Mammary epithelial cell (primary cell): ENCODE data around the gene SUSD1.

Experiments
- EZH2 ChIP-seq: IDR thresholded peaks from 2 replicates; pipeline ENCODE4 v1.6.1; 2012; ENCODE audit warnings: low read length, inconsistent platforms, borderline replicate concordance
- TF ChIP-seq, protein P1 (sequence below), 2 donors: IDR thresholded peaks in 1 of 2; conservative IDR thresholded peaks in 1 of 2; 2 replicates each; pipeline ENCODE4 v1.5.1; 2011 to 2012; ENCODE audit warnings: inconsistent platforms in 2 of 2, low read length in 2 of 2, mild to moderate bottlenecking in 2 of 2, control low read depth in 1 of 2, low read depth in 1 of 2; ENCODE audit not compliant: insufficient read depth in 1 of 2; ENCODE audit errors: extremely low read depth in 1 of 2

DNA sequence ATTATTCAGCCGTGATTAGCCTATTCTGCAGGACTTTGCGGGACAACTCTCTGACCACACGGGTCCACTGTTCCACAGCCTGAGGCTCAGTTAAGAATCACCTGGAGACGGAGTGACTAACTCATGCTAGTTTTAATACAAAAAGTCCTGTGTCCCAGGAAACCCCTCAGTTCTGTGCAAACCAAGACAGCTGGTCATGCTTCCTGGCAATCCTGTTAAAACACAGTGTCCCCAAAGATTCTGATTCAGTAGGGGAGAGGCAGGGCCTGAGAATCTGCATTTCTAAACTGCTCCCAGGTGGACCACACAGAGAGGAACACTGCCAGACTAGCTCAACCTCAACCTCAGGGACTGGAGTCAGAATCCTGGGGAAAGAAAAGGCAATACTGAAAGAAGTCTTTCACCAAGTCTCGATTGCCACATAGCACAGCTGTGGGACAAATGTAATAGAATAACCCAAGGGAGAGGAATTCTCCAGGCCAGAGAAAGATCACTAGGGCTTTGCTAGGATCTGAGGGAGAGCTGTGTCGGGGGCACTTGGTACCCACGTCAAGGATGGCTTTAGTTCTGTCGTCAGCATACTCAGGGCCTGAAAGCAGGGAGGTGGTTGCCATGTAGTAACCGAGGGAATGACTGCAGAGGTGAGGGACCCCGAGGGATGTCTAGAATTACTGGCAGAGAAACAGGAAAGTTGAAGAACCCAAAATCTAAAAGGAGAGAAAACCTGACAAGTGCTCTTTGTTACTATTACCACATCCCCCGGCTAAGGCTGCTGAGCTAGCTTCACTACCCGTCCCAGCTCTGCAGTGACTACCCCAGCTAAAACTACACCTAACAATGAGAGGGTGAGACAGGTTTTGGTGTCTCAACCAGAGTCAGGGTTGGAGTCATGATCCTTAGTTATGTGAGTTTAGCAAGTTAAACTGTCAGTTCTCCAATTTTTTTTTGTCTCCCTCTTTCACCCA is 8.6 kb downstream of the SUSD1 start:
- TF ChIP-seq EZH2 = no peak
- TF ChIP-seq, protein P1, sequence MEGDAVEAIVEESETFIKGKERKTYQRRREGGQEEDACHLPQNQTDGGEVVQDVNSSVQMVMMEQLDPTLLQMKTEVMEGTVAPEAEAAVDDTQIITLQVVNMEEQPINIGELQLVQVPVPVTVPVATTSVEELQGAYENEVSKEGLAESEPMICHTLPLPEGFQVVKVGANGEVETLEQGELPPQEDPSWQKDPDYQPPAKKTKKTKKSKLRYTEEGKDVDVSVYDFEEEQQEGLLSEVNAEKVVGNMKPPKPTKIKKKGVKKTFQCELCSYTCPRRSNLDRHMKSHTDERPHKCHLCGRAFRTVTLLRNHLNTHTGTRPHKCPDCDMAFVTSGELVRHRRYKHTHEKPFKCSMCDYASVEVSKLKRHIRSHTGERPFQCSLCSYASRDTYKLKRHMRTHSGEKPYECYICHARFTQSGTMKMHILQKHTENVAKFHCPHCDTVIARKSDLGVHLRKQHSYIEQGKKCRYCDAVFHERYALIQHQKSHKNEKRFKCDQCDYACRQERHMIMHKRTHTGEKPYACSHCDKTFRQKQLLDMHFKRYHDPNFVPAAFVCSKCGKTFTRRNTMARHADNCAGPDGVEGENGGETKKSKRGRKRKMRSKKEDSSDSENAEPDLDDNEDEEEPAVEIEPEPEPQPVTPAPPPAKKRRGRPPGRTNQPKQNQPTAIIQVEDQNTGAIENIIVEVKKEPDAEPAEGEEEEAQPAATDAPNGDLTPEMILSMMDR (conservative IDR thresholded peaks at IDR 0.05 in 1 of 2, IDR thresholded peaks at IDR 0.05 in 1 of 2; ENCODE audit: extremely low read depth in 1 of 2, insufficient read depth in 1 of 2, low read depth in 1 of 2, low read length in 2 of 2) = peak; percentile 47 to 49
